HCT116 (cell line): ENCODE results near the gene PHACTR1. TPM values are rescaled to one million over a fixed set of nuclear protein-coding genes. Genes with fewer than 3 reads are reported as not detected.

ENCODE experiments used
- ATAC-seq: fragments of 200-7000 bp; cut with Tn5 transposase; 2 replicates; pipeline ENCODE4 v1.9.1; 2020; ENCODE audit warnings: mild to moderate bottlenecking, moderate library complexity
- BruUV-seq: library from RNA; stranded (reverse); fragments of 400-500 nt; replicated peaks from 2 replicates; lab custom pipeline; 2021; lab: Mats Ljungman, UMichigan
- CTCF ChIA-PET: fragments of 300-600 bp; sonication (Branson Sonifier 250); formaldehyde crosslinking; loops from one replicate; lab custom pipeline; 2021; ENCODE audit warnings: antibody characterized with exemption; lab: Charles Lee
- POLR2A ChIA-PET: fragments of 300-600, 350-600 bp; sonication (Branson Sonifier 250); formaldehyde crosslinking; loops from one replicate; lab custom pipeline; 2021; ENCODE audit warnings: antibody characterized with exemption; lab: Charles Lee
- RAD21 ChIA-PET, 2 experiments: fragments of 300-600 bp; sonication (Branson Sonifier 250); formaldehyde crosslinking; loops; one replicate each; lab custom pipeline; 2023; ENCODE audit warnings: low total read pairs in 2 of 2; ENCODE audit not compliant: uncharacterized antibody in 2 of 2, unreplicated experiment in 2 of 2, low non-redundant PET in 1 of 2; lab: Charles Lee
- DNase-seq: peaks from one replicate; pipeline ENCODE4 v3.0.0-alpha.2; 2010; ENCODE audit warnings: low read depth, low spot score
- H2AFZ ChIP-seq: fragments of 200-600 bp; shearing (Covaris generic), sonication (generic); 2 replicates; pipeline ENCODE4 v1.6.1; 2017; ENCODE audit warnings: low read depth, mixed run types, mixed read lengths, antibody characterized with exemption, low read length; ENCODE audit not compliant: poor library complexity, severe bottlenecking
- H3K27ac ChIP-seq: 2 replicates; pipeline ENCODE4 v1.5.1; 2012; ENCODE audit warnings: low read depth, low read length
- H3K27me3 ChIP-seq: fragments of 200-600 bp; sonication (generic); 2 replicates; pipeline ENCODE4 v1.6.1; 2016; ENCODE audit warnings: mixed run types, low read length, mixed read lengths; ENCODE audit not compliant: insufficient read depth
- H3K36me3 ChIP-seq, 2 experiments: fragments of 200-500 bp in 1 of 2; fragments of 200-600 bp in 1 of 2; sonication (Bioruptor generic) in 1 of 2; sonication (generic) in 1 of 2; 2 replicates each; pipeline versions ENCODE4 v1.5.1 to v1.6.1; 2014 to 2016; ENCODE audit warnings: low read length in 2 of 2, inconsistent platforms in 1 of 2, mixed read lengths in 1 of 2, mixed run types in 1 of 2; ENCODE audit not compliant: insufficient read depth in 2 of 2, control insufficient read depth in 1 of 2
- H3K4me1 ChIP-seq, 2 experiments: fragments of 200-600 bp in 1 of 2; sonication (generic) in 1 of 2; 2 replicates each; pipeline versions ENCODE4 v1.5.1 to v1.6.1; 2012 to 2017; ENCODE audit warnings: low read length in 2 of 2, inconsistent platforms in 1 of 2, mild to moderate bottlenecking in 1 of 2, mixed read lengths in 1 of 2, mixed run types in 1 of 2, moderate library complexity in 1 of 2; ENCODE audit not compliant: insufficient read depth in 2 of 2, control insufficient read depth in 1 of 2
- H3K4me2 ChIP-seq: fragments of 200-600 bp; sonication (generic); 2 replicates; pipeline ENCODE4 v1.6.1; 2017; ENCODE audit warnings: mixed run types, low read length, mixed read lengths
- H3K4me3 ChIP-seq, 2 experiments: fragments of 200-600 bp in 1 of 2; sonication (generic) in 1 of 2; replicated peaks in 1 of 2; 2 replicates each; pipeline ENCODE4 v1.5.1; 2011 to 2016; ENCODE audit warnings: low read length in 2 of 2, control low read depth in 1 of 2, low read depth in 1 of 2, mild to moderate bottlenecking in 1 of 2, mixed read lengths in 1 of 2, mixed run types in 1 of 2
- H3K79me2 ChIP-seq: fragments of 200-600 bp; sonication (generic); 2 replicates; pipeline ENCODE4 v1.6.1; 2017; ENCODE audit warnings: mild to moderate bottlenecking, mixed run types, low read length, moderate library complexity, mixed read lengths; ENCODE audit not compliant: insufficient read depth
- H3K9ac ChIP-seq: fragments of 200-600 bp; sonication (generic); 2 replicates; pipeline ENCODE4 v1.6.1; 2016; ENCODE audit warnings: low read length, mixed read lengths
- H3K9me2 ChIP-seq: fragments of 200-600 bp; sonication (generic), shearing (Covaris generic); 2 replicates; pipeline ENCODE4 v1.6.1; 2017; ENCODE audit warnings: mixed run types, mild to moderate bottlenecking, moderate library complexity; ENCODE audit not compliant: insufficient read depth
- H3K9me3 ChIP-seq, 2 experiments: fragments of 200-500 bp in 1 of 2; fragments of 200-600 bp in 1 of 2; sonication (Bioruptor generic) in 1 of 2; sonication (generic) in 1 of 2; 2 replicates each; pipeline ENCODE4 v1.6.1; 2014 to 2017; ENCODE audit warnings: low read length in 2 of 2, mixed read lengths in 2 of 2, inconsistent platforms in 1 of 2, low read depth in 1 of 2, mild to moderate bottlenecking in 1 of 2, mixed run types in 1 of 2, moderate library complexity in 1 of 2; ENCODE audit not compliant: control insufficient read depth in 1 of 2, insufficient read depth in 1 of 2
- H4K20me1 ChIP-seq: fragments of 200-600 bp; sonication (generic), shearing (Covaris generic); 2 replicates; pipeline ENCODE4 v1.6.1; 2017; ENCODE audit warnings: mixed run types, mild to moderate bottlenecking, moderate library complexity; ENCODE audit not compliant: insufficient read depth
- CEBPB ChIP-seq: IDR thresholded peaks from 2 replicates; pipeline ENCODE4 v1.6.1; 2012; ENCODE audit warnings: low read depth
- CTCF ChIP-seq, 3 experiments: fragments of 200-600 bp in 1 of 3; sonication (generic) in 1 of 3; IDR thresholded peaks in 2 of 3; conservative IDR thresholded peaks in 1 of 3; 2 replicates each; pipeline ENCODE4 v1.5.1; 2012 to 2017; ENCODE audit warnings: low read depth in 2 of 3, low read length in 2 of 3, antibody characterized with exemption in 1 of 3, borderline replicate concordance in 1 of 3, control low read depth in 1 of 3, mild to moderate bottlenecking in 1 of 3, mixed read lengths in 1 of 3, mixed run types in 1 of 3, moderate library complexity in 1 of 3; ENCODE audit not compliant: insufficient read depth in 1 of 3
- ELF1 ChIP-seq: IDR thresholded peaks from 2 replicates; pipeline ENCODE4 v1.6.1; 2012; ENCODE audit warnings: low read depth, borderline replicate concordance
- POLR2A ChIP-seq: IDR thresholded peaks from 2 replicates; pipeline ENCODE4 v1.7.0; 2011; ENCODE audit warnings: borderline replicate concordance; ENCODE audit not compliant: insufficient read depth, insufficient read length; ENCODE audit errors: extremely low read depth
- REST ChIP-seq: IDR thresholded peaks from 2 replicates; pipeline ENCODE4 v1.6.1; 2012; ENCODE audit warnings: low read depth
- SIN3A ChIP-seq: IDR thresholded peaks from 2 replicates; pipeline ENCODE4 v1.6.1; 2012; ENCODE audit warnings: low read depth
- SP1 ChIP-seq: IDR thresholded peaks from 2 replicates; pipeline ENCODE4 v1.6.1; 2012; ENCODE audit warnings: low read depth
- ZBTB33 ChIP-seq: IDR thresholded peaks from 2 replicates; pipeline ENCODE4 v1.6.1; 2011; ENCODE audit warnings: mild to moderate bottlenecking, low read length, moderate library complexity; ENCODE audit not compliant: insufficient replicate concordance; ENCODE audit errors: extremely low read depth
- ZNF274 ChIP-seq: fragments of 200-500 bp; sonication (Bioruptor generic); IDR thresholded peaks from 2 replicates; pipeline ENCODE4 v1.6.1; 2014; ENCODE audit warnings: mild to moderate bottlenecking, low read depth, low read length, inconsistent platforms
- intact Hi-C: fragments of 100-400 bp; cut with micrococcal nuclease; formaldehyde crosslinking; loops from 2 replicates; pipeline ENCODE4 v1.10.0; 2022
- total RNA-seq: library from RNA; stranded (reverse); gene quantifications from one replicate; pipeline ENCODE4 v1.2.1, GENCODE V29; 2021; ENCODE audit not compliant: unreplicated experiment

Gene PHACTR1
- total RNA-seq, 1 experiment from 2014 or later: 0.17 TPM

- Histone ChIP-seq H3K27me3 (peaks cover 61% of the 10 kb centered on the region), H3K9me2 (no peaks in the 10 kb centered on the region), H3K9me3 (no peaks in the 10 kb centered on the region), H2AFZ (no peak overlapping the region), H3K9ac (no peak overlapping the region), H3K4me3 (no peak overlapping the region), H3K79me2 (no peaks in the 10 kb centered on the region), H3K4me1 (no peaks in the 10 kb centered on the region), H3K36me3 (no peaks in the 10 kb centered on the region), H4K20me1 (no peaks in the 10 kb centered on the region), H3K27ac (no peak overlapping the region), H3K4me2 (no peak overlapping the region)
- DNase-seq (no peak), ATAC-seq (no peak)
- no peak for TF ChIP-seq POLR2A
- no peak for TF ChIP-seq CTCF (IDR thresholded peaks at IDR 0.05 in 2 of 3, conservative IDR thresholded peaks at IDR 0.05 in 1 of 3; ENCODE audit: borderline replicate concordance in 1 of 3, insufficient read depth in 1 of 3, low read depth in 2 of 3, low read length in 2 of 3)
- no peak for TF ChIP-seq ZBTB33
- TF ChIP-seq SP1: no peak
- no peak for TF ChIP-seq SIN3A
- intact Hi-C loops: no loop called here
- ChIA-PET CTCF (no interaction called here), RAD21 (no interaction called here), POLR2A (no interaction called here)
- no TSS peak for BruUV-seq
These were observed 251.1 kb downstream of the PHACTR1 start for GRCh38 chr6:12967686-12968085.

GRCh38 chr6:12968290-12968689, 251.7 kb downstream of the PHACTR1 start:
- no peaks in the 10 kb centered on the region for H4K20me1 ChIP-seq
- no peaks in the 10 kb centered on the region for H3K79me2 ChIP-seq
- no peak overlapping the region for H3K9ac ChIP-seq
- H3K36me3 ChIP-seq: no peaks in the 10 kb centered on the region
- H3K4me3 ChIP-seq: no peak overlapping the region
- no peaks in the 10 kb centered on the region for H3K4me1 ChIP-seq
- DNase-seq: no peak
- TF ChIP-seq SP1 (no peak), CEBPB (no peak), REST (no peak), ZNF274 (no peak), ELF1 (no peak), POLR2A (no peak)
- TF ChIP-seq, all 23 proteins: peak for 0
- ChIA-PET RAD21 (no interaction called here), POLR2A (no interaction called here), CTCF (no interaction called here)
- Histone ChIP-seq H2AFZ (no peak overlapping the region), H3K27me3 (peaks cover 59% of the 10 kb centered on the region), H3K4me2 (no peak overlapping the region), H3K9me3 (no peaks in the 10 kb centered on the region), H3K27ac (no peak overlapping the region), H3K9me2 (no peaks in the 10 kb centered on the region)
- BruUV-seq: no TSS peak
- intact Hi-C loops: no loop called here
- ATAC-seq: no peak
